ENCODE measurements around the gene MYPOP.

DNA sequence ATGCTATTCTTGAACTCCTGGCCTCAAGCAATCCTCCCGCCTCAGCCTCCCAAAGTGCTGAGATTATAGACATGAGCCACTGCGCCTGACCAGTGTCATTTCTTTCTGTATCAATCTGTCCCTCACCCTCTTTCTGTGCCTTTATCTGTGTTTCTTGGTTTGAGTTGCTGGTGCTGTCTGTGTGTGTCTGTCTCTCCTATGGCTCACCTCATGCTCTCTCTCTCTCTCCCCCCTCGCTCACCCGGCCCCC lies 26.3 kb downstream of the MYPOP start:
- TF ChIP-seq, protein P1, sequence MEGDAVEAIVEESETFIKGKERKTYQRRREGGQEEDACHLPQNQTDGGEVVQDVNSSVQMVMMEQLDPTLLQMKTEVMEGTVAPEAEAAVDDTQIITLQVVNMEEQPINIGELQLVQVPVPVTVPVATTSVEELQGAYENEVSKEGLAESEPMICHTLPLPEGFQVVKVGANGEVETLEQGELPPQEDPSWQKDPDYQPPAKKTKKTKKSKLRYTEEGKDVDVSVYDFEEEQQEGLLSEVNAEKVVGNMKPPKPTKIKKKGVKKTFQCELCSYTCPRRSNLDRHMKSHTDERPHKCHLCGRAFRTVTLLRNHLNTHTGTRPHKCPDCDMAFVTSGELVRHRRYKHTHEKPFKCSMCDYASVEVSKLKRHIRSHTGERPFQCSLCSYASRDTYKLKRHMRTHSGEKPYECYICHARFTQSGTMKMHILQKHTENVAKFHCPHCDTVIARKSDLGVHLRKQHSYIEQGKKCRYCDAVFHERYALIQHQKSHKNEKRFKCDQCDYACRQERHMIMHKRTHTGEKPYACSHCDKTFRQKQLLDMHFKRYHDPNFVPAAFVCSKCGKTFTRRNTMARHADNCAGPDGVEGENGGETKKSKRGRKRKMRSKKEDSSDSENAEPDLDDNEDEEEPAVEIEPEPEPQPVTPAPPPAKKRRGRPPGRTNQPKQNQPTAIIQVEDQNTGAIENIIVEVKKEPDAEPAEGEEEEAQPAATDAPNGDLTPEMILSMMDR (IDR thresholded peaks at IDR 0.05; ENCODE audit: low read length), result no peak
- TF ChIP-seq EZH2 (IDR thresholded peaks at IDR 0.05; ENCODE audit: borderline replicate concordance, low read length), result no peak

All from OCI-LY1 (cell line).